ENCODE measurements around the gene TJP2. TPM values are rescaled to one million over a fixed set of nuclear protein-coding genes. Genes with fewer than 3 reads are reported as not detected.

The TJP2 gene
- total RNA-seq, 1 experiment from 2014 or later = 155 TPM

DNA sequence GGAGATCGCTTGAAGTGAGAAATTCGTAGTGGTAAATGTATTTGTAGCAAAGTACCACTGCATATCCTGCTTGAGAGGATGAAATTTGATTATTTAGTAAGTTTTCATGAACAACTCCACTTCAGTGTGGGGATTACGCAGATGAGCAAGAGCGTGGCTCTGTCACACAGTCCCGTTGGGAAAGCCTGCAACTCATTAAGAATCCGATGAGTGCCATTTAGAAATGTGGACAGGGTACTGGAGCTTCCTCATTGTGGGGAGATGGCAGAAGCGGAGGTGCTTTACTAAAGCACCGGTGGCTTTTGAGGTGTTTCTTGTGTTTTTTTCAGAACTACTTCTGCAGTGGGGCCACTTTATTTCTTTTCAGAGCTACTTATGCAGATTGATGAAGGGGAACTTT lies 1.4 kb downstream of the TJP2 start:
- DNase-seq (ENCODE audit: low spot score) (no peak), ATAC-seq (no peak)
- Mint-ChIP-seq H3K4me1 (peaks cover 77% of the 10 kb centered on the region), H3K9me3 (peaks cover 3% of the 10 kb centered on the region; the same call in 1 of the 2 replicates), H3K27me3 (ENCODE audit: low read depth) (peaks cover 6% of the 10 kb centered on the region), H3K4me3 (peak overlapping the region; percentile 77), H3K27ac (peak overlapping the region; percentile 75), H3K36me3 (0 out of 2 replicates have a peak, but pooled peaks cover 3% of the 10 kb centered on the region)
- TF ChIP-seq, protein P1, sequence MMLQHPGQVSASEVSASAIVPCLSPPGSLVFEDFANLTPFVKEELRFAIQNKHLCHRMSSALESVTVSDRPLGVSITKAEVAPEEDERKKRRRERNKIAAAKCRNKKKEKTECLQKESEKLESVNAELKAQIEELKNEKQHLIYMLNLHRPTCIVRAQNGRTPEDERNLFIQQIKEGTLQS (CRISPR knock-in tag; conservative IDR thresholded peaks at IDR 0.05) = no peak
- TF ChIP-seq SMAD3 (CRISPR knock-in tag; IDR thresholded peaks at IDR 0.05; ENCODE audit: borderline replicate concordance) = no peak
- no peak for TF ChIP-seq FOXP4 (CRISPR knock-in tag; IDR thresholded peaks at IDR 0.05)
- TF ChIP-seq, protein P2, sequence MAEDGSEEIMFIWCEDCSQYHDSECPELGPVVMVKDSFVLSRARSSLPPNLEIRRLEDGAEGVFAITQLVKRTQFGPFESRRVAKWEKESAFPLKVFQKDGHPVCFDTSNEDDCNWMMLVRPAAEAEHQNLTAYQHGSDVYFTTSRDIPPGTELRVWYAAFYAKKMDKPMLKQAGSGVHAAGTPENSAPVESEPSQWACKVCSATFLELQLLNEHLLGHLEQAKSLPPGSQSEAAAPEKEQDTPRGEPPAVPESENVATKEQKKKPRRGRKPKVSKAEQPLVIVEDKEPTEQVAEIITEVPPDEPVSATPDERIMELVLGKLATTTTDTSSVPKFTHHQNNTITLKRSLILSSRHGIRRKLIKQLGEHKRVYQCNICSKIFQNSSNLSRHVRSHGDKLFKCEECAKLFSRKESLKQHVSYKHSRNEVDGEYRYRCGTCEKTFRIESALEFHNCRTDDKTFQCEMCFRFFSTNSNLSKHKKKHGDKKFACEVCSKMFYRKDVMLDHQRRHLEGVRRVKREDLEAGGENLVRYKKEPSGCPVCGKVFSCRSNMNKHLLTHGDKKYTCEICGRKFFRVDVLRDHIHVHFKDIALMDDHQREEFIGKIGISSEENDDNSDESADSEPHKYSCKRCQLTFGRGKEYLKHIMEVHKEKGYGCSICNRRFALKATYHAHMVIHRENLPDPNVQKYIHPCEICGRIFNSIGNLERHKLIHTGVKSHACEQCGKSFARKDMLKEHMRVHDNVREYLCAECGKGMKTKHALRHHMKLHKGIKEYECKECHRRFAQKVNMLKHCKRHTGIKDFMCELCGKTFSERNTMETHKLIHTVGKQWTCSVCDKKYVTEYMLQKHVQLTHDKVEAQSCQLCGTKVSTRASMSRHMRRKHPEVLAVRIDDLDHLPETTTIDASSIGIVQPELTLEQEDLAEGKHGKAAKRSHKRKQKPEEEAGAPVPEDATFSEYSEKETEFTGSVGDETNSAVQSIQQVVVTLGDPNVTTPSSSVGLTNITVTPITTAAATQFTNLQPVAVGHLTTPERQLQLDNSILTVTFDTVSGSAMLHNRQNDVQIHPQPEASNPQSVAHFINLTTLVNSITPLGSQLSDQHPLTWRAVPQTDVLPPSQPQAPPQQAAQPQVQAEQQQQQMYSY (CRISPR knock-in tag; IDR thresholded peaks at IDR 0.05) = no peak
- no peak for TF ChIP-seq SOX15 (CRISPR knock-in tag; IDR thresholded peaks at IDR 0.05)
- TF ChIP-seq, protein P3, sequence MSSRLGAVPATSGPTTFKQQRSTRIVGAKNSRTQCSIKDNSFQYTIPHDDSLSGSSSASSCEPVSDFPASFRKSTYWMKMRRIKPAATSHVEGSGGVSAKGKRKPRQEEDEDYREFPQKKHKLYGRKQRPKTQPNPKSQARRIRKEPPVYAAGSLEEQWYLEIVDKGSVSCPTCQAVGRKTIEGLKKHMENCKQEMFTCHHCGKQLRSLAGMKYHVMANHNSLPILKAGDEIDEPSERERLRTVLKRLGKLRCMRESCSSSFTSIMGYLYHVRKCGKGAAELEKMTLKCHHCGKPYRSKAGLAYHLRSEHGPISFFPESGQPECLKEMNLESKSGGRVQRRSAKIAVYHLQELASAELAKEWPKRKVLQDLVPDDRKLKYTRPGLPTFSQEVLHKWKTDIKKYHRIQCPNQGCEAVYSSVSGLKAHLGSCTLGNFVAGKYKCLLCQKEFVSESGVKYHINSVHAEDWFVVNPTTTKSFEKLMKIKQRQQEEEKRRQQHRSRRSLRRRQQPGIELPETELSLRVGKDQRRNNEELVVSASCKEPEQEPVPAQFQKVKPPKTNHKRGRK (CRISPR knock-in tag; IDR thresholded peaks at IDR 0.05; ENCODE audit: borderline replicate concordance) = no peak
- TF ChIP-seq SP1 (CRISPR knock-in tag; conservative IDR thresholded peaks at IDR 0.05) = no peak
- TF ChIP-seq TCF7 (CRISPR knock-in tag; IDR thresholded peaks at IDR 0.05; ENCODE audit: low read depth) = no peak
- TF ChIP-seq CREB1 (CRISPR knock-in tag; IDR thresholded peaks at IDR 0.05) = no peak
- TF ChIP-seq AFF4 (CRISPR knock-in tag; IDR thresholded peaks at IDR 0.05; ENCODE audit: borderline replicate concordance) = no peak
- no peak for TF ChIP-seq TEAD4 (CRISPR knock-in tag; IDR thresholded peaks at IDR 0.05)
- TF ChIP-seq TP53 (CRISPR knock-in tag; IDR thresholded peaks at IDR 0.05) = no peak
- TF ChIP-seq, protein P4, sequence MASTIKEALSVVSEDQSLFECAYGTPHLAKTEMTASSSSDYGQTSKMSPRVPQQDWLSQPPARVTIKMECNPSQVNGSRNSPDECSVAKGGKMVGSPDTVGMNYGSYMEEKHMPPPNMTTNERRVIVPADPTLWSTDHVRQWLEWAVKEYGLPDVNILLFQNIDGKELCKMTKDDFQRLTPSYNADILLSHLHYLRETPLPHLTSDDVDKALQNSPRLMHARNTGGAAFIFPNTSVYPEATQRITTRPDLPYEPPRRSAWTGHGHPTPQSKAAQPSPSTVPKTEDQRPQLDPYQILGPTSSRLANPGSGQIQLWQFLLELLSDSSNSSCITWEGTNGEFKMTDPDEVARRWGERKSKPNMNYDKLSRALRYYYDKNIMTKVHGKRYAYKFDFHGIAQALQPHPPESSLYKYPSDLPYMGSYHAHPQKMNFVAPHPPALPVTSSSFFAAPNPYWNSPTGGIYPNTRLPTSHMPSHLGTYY (CRISPR knock-in tag; IDR thresholded peaks at IDR 0.05) = no peak
- no peak for TF ChIP-seq CDX4 (CRISPR knock-in tag; IDR thresholded peaks at IDR 0.05; ENCODE audit: borderline replicate concordance)
- TF ChIP-seq, protein P5, sequence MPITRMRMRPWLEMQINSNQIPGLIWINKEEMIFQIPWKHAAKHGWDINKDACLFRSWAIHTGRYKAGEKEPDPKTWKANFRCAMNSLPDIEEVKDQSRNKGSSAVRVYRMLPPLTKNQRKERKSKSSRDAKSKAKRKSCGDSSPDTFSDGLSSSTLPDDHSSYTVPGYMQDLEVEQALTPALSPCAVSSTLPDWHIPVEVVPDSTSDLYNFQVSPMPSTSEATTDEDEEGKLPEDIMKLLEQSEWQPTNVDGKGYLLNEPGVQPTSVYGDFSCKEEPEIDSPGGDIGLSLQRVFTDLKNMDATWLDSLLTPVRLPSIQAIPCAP (CRISPR knock-in tag; IDR thresholded peaks at IDR 0.05) = no peak
- TF ChIP-seq ETV6 (CRISPR knock-in tag; IDR thresholded peaks at IDR 0.05) = no peak
- TF ChIP-seq, protein P6, sequence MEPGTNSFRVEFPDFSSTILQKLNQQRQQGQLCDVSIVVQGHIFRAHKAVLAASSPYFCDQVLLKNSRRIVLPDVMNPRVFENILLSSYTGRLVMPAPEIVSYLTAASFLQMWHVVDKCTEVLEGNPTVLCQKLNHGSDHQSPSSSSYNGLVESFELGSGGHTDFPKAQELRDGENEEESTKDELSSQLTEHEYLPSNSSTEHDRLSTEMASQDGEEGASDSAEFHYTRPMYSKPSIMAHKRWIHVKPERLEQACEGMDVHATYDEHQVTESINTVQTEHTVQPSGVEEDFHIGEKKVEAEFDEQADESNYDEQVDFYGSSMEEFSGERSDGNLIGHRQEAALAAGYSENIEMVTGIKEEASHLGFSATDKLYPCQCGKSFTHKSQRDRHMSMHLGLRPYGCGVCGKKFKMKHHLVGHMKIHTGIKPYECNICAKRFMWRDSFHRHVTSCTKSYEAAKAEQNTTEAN (CRISPR knock-in tag; IDR thresholded peaks at IDR 0.05) = no peak
- no peak for TF ChIP-seq SMAD4 (CRISPR knock-in tag; IDR thresholded peaks at IDR 0.05)
- TF ChIP-seq, protein P7, sequence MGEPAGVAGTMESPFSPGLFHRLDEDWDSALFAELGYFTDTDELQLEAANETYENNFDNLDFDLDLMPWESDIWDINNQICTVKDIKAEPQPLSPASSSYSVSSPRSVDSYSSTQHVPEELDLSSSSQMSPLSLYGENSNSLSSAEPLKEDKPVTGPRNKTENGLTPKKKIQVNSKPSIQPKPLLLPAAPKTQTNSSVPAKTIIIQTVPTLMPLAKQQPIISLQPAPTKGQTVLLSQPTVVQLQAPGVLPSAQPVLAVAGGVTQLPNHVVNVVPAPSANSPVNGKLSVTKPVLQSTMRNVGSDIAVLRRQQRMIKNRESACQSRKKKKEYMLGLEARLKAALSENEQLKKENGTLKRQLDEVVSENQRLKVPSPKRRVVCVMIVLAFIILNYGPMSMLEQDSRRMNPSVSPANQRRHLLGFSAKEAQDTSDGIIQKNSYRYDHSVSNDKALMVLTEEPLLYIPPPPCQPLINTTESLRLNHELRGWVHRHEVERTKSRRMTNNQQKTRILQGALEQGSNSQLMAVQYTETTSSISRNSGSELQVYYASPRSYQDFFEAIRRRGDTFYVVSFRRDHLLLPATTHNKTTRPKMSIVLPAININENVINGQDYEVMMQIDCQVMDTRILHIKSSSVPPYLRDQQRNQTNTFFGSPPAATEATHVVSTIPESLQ (CRISPR knock-in tag; IDR thresholded peaks at IDR 0.05) = no peak
- TF ChIP-seq RELA (CRISPR knock-in tag; IDR thresholded peaks at IDR 0.05; ENCODE audit: borderline replicate concordance) = no peak
- POLR2A ChIA-PET = interaction anchor here (2.2 kb wide), 1 partner anchor 53 kb away, joined by 7 read pairs; no protein-coding TSS in a partner anchor
- CTCF ChIA-PET = interaction anchor here (0.6 to 5.1 kb wide), 4 partner anchors 12 to 18 kb away, joined by 3 to 22 read pairs (median 10); no protein-coding TSS in a partner anchor
